Stimulated activated CD4-positive, alpha-beta T cell treated with anti-CD3 and anti-CD28 coated beads, TNF-alpha, amount 100 ng/mL, for 4 hours (primary cell): ENCODE data around the gene PDZD2.

Experiments
- DNase-seq, 3 experiments: peaks; one replicate each; pipeline ENCODE4 v3.0.0-alpha.2; 2020; ENCODE audit warnings: low read depth in 3 of 3

The PDZD2 gene

DNA sequence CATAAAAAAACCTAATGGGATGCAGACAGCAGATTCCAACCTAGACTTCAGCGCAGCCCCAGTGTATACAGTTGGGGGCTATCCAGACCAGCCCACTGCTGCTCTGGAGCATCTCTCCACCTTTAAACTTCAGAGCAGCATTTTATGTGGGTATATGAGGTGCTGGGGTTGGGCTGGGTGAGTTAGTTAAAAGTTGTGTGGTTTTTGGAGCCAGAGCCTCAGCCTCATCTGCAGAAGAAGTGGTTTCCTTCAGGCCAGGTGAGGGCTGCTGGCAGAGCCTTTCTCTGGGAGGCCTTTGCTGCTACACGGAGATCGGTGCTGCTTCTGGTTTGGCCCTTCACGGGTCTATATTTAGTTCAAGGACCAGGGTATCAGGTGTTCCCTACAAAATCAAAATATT lies 228.3 kb downstream of the PDZD2 start:
- DNase-seq, result no peak

GRCh38 chr5:31880449-31880848 lies 241.5 kb downstream of the PDZD2 start:
- DNase-seq, result no peak

- DNase-seq, result no peak
Observed at GRCh38 chr5:31884896-31885295, 246.0 kb downstream of the PDZD2 start.

DNA sequence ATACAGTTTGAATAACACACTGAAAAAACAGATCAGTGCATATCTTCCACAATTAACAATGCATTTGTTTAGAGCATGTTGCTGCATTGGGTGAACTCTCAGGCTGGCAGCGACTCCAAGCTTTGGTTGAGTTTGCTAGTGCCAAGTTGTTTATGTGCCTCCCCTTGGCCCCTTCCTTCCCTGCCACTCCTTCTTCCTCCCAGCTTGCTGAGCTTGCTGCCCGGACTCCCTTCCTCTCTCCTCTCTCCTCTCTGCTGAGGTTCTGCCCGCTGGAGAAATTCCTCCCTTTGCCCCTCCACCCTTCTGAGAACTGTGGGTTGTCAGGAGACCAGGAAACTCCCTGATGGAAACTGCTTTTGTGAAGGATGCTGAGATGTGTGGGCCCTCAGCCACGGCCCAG lies 247.3 kb downstream of the PDZD2 start:
- DNase-seq, result no peak

GRCh38 chr5:31887556-31887955 lies 248.6 kb downstream of the PDZD2 start:
- no peak for DNase-seq

DNA sequence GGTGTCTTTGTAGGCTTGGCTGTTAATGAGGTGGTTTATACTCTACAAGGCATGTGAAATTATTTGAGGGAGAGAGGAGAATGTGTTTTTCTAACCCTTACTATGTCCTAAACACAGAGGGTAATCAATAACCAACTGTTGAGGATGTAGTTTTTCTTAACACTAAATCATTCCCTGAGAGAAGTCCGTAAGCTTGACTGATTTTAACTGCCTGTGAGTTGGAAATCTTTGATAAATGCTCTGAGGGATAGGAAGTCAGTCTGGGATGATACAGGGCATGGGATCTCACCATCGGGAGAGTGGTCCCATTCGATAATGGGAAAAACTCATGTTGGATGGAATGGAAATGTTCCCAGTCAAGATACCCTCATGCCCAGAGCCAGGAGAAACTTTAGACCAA lies 249.6 kb downstream of the PDZD2 start:
- no peak for DNase-seq

DNA sequence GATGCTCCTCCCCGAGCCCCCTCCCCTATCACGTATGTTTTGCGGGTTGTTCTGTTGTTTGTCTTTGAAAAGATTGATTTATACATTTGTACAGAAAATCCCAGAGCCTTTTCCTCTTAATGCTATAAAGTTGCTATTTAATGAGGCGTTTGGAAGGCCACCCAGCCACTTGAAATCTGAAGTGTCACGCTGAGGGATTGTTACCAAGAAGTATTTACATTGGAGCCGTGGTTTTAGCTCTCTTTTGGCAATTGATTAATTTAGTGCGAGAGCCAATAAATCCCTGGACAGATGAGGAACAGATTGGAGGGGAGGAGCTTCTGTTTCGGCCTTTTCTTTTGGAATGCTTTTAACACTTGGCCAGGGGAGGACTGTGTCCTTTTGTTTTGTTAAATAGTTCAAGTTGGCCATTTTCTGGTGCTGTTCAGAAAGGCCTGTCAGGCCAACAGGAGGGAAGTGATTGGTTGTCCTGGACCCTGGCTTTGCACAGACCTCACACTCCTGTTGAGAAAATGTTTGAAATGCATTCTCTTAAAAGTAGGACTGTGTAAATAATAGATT lies 250.2 kb downstream of the PDZD2 start:
- DNase-seq, result no peak

DNA sequence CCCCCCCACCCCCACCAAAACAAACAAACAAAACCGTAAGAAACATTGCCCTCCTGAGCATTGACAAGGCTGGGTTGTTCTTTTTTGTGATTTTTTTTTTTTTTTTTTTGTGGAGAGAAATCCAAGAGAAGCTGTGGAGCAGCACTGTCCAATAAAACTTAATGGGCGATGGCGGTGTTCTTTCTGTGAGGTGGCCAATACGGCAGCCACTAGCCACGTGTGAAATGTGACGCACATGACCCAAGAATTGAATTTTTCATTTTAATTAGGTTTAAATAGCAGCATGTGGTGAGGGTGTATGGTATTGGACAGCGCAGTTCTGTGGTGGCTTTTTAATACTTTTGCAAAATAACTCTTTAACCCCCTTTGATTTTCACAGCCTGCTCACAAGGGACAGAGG lies 251.1 kb downstream of the PDZD2 start:
- DNase-seq, result no peak

DNA sequence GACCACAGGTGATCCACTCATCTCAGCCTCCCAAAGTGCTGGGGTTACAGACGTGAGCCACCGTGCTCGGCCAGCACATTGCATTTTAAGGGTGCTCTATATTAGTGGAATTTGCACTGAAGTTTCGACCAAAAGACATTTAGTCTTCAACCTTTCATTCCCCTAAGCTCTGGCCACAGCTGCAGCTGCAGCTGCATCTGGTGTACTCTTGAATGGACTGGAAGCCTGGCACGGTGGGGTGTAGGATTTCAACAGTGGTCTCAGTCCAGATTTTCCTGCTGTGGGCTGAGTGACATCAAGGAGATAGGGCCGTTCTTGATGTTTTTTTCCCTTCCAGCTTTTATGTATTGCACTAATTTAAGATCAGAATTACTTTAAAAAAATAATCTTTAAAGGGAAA lies 255.2 kb downstream of the PDZD2 start:
- DNase-seq, result no peak

DNA sequence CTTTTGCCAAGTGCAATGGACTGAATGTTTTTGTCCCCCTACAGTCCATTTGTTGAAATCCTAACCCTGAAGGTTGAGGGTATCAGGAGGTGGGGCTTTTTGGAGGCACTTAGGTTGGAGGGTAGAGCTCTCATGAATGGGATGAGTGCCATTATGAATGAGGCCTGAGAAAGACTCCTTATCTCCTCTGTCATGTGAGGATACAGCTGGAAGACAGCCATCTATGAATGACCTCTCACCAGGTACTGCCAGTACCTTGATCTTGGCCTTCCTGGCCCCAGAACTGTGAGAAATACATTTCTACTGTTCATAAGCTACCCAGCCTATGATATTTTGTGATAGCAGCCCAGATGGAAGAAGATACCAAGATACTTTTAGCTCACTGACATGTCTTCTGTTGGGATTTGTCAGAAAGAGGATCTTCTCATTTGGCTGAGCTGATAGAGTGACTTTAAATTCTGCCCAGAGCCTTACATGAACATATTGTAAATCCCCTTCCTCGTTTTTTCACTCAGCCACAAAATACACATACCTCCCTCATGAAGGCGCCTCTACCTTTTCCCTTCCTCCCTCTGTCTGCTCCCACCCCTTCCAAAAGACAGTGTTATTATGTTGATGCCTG lies 256.4 kb downstream of the PDZD2 start:
- no peak for DNase-seq

DNA sequence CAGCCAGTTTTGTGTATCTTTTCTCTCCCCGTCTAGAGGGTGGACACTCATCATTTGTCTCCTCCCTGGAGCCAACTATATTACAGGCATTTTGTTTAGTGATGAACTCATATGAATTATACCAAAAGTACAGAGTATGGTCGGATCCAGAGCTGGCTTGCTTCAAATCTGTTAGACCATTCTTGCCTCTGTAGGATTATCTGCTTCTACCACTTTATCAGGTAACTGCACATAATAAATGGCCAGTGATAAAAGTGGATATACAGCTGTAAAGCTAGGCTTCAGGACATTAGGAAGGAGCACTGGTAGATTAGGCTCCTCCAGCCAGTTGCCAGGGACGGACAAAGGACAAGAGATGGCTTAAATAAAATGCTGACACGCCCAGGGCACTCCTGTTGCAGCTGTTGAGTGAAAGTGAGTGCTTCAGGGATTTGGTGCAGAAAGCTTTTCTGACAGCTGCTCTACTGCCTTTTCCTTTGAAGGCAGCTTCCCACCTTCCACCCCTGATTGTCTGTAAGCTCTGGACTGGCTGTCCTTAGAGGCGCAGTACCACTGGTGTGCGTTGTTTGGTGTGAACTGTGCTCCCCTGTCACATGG lies 259.2 kb downstream of the PDZD2 start:
- no peak for DNase-seq

DNA sequence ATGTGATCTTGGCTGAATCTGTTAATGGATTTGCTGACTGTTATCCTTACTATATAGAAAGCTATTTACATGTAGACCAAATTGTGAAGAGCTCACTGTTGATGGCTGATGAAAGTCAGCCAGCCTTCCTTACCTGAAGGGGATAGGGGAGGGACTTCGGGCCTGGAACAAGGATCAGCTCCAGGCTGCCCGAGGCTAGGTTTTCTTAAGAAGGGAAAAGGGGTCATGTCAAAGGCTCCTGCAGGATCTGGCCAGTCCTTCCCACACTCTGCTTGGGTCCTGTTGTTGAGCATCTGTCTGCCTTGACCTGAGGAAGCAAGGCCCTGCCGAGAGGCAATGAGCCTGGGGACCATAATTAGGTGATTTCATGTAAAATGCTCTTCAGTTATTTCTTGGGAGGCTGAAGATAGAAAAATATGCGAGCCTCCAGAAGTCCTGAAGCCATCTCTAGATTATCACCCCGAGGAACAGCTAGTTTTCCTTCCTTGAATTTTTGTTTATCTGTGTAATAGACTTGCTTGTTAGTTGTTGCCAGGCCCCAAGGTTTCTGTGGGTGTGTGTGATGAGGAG lies 261.4 kb downstream of the PDZD2 start:
- no peak for DNase-seq

DNA sequence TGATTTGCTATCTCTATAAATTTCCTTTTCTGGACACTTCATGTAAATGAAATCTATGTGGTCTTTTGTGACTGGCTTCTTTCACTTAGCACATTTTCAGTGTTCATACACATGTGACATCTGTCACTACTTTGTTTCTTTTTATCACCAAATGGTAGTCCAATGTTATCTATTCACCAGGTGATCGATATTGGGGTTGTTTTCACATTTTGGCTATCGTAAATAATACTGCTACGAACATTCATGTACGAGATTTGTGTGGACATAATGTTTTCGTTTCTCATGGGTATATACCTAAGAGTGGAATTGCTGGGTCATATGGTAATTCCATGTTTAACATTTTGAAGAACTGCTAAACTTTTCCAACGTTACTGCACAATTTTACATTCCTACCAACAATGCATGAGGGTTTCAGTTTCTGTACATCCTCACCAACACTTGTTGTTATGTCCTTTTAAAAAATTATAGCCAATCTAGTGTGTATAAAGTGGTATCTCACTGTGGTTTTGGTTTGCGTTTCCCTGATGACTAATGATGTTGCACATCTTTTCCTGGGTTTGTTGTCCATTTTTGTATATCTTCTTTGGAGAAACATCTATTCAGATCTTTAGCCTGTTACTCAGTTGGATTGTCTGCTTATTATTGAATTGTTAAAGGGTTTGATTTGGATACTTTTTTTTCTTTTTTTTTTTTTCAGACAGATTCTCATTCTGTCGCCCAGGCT lies 263.0 kb downstream of the PDZD2 start:
- no peak for DNase-seq

GRCh38 chr5:31908396-31908795 lies 269.5 kb downstream of the PDZD2 start:
- no peak for DNase-seq

DNA sequence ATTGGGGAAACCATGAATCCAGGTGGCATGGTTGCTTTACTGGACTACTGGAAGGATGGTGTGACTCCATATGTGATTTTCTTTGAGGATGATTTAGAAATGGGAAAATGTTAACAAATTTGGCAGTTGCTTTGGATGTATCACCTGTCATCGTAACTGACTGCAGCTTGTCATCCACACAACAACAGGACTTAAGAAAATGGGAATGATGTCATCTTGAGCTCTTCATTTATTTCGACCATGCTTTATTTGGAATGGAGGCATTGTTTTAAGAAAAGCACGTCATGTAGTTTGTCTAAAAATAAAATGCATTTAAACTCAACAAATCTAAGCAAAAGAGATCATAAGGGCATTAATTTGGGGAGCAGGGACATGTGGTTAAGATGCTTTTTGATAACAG lies 270.1 kb downstream of the PDZD2 start:
- no peak for DNase-seq

DNA sequence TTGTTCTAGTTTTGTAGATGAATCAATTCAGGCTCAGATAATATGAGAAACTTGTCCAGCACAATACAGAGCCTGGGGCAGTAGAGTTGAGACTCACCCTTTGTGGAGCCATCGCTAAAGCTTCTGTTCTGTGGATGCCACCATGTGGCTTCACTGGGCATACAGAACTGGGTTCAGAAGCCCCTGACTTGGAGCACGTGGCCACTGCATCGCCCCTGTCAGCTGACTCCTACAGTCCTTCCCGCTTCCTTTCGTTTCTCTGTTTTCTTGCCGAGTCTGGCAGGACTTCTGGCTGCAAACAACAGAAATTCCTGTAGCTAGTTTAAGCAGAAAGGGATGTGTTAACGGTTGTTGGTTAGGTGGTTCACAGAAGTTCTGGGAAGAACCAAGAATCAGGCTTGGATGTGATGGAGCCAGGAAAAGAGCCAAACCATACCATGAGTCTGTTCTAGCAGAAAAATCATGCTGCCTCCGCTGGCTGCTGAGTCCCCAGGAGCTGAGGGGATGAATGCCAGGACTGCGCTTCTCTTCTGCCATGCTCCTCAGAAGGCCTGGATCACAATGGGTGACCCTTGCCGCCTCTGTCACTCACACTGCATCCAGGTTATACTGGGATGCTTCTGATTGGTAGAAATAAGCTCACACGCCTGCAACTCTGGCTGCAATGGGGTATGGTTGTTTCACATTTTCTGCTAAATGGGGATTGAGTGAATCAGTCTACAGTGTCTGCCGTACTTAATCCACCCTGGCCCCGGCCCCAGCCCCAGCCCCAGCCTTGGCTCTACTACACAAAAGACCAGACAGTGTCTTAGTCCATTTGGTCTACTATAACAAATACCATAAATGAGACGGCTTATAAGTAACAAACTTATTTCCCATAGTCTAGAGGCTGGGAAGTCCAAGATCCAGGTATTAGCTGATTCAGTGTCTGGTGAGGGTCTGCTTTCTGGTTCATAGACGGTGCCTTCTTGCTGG lies 272.6 kb downstream of the PDZD2 start:
- DNase-seq, result no peak

GRCh38 chr5:31913808-31914207 lies 274.9 kb downstream of the PDZD2 start:
- no peak for DNase-seq

DNA sequence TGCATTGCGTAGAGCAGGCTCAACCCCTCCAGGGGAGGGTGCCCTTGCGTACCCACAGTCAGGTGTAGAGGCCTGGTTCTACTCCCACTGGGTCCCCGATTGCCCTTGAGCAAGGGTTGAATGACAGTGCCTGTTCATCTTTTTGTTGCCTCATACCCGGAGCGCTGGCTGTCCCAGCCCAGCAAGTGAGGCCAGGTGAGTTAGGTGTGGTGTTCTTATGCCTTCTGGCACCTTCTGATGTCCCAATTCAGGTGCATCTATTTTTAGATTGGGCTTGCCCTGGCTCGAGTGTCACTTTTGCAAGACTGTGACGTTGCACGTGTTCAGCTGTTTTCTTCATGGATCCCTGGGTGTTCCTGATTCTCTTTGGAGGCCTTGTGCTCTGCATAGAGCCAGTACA lies 277.4 kb downstream of the PDZD2 start:
- DNase-seq, result no peak

DNA sequence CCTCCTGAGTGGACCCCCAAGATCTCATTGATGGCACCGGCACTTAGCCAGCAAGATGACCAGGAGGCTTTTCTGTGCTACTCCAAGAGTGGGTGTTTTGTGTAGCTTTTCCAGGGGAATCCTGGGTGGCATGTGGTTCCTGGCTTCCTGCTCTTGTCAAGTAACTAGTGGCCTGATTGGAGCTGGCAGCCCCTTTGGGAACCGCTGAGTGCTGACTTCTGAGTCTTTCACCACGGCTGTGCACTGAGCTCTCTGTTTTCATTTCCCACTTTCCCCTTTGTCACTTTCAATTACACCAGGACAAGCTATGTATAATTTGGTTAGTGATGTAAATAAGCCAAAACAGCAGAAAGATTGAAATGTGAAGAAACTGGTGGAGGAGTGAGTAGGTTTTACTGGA lies 279.8 kb downstream of the PDZD2 start:
- DNase-seq, result no peak

- DNase-seq, result no peak
Observed at GRCh38 chr5:31921852-31922305, 282.9 kb downstream of the PDZD2 start.

DNA sequence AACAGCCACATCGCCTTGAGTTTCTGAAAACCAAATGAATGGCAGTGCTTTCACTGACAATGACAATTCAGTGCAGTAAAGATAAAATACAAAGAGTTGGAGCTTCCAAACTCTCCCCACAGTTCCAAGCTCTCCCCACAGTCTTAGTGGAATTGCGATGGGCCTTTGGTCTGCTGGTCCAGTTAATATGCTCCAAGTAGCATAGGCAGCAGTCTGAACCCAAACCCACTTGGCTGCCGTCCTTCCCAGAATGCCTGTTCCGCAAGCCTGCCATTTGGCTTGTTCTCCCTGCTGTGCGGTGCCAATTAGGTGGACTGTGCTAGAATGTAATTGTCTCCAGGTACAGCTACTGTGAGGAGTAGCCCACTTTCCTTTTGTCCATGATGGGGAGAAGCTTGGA lies 285.1 kb downstream of the PDZD2 start:
- DNase-seq, result no peak
